ENCODE results near the gene ZBTB47. TPM values are rescaled to one million over a fixed set of nuclear protein-coding genes. Genes with fewer than 3 reads are reported as not detected.

The ZBTB47 gene
- total RNA-seq, 4 donors from 2014 or later = 10.0 to 44.1 (median 19.7) TPM

GRCh38 chr3:42666577-42666998 lies 13.1 kb downstream of the ZBTB47 start:
- TF ChIP-seq EP300 (IDR thresholded peaks at IDR 0.05; ENCODE audit: low read depth) = no peak
- no peak for TF ChIP-seq POLR2AphosphoS5 (IDR thresholded peaks at IDR 0.05)
- intact Hi-C loops (cut with DNase I; ENCODE audit: low total_unique reads) = no loop called here
- Histone ChIP-seq H3K27me3 (no peaks in the 10 kb centered on the region), H3K9me3 (no peaks in the 10 kb centered on the region), H3K4me3 (no peak overlapping the region), H3K27ac (peak overlapping the region in 1 of 4 donors; percentile 8), H3K4me1 (peaks cover 0 to 17% (median 3%) of the 10 kb centered on the region in 4 donors), H3K36me3 (no peaks in the 10 kb centered on the region)
- DNase-seq = no peak
- in situ Hi-C loops (cut with MboI; ENCODE audit: low pct_ligation_motif_present in 1 of 4, low pct_unique_long_range_greater_than_20kb in 1 of 4, low sequenced_read_pairs in 3 of 4) = no loop called here
- WGBS, 2 donors (ENCODE audit: low coverage in 1 of 2) = 66% methylated on average over 4 of the region's 4 CpGs; no CpG with 5 or more reads in 1 of the 2 donors

GRCh38 chr3:42667096-42667522 lies 13.6 kb downstream of the ZBTB47 start:
- 55 to 60% methylated on average over 1 to 7 of the region's 7 CpGs for WGBS, 2 donors (ENCODE audit: low coverage in 1 of 2)
- H3K4me1 ChIP-seq = peaks cover 0 to 17% (median 3%) of the 10 kb centered on the region in 4 donors
- H3K36me3 ChIP-seq = no peaks in the 10 kb centered on the region
- no peak overlapping the region for H3K4me3 ChIP-seq
- in situ Hi-C loops (cut with MboI; ENCODE audit: low pct_ligation_motif_present in 1 of 4, low pct_unique_long_range_greater_than_20kb in 1 of 4, low sequenced_read_pairs in 3 of 4) = no loop called here
- H3K9me3 ChIP-seq = no peaks in the 10 kb centered on the region
- intact Hi-C loops (cut with DNase I; ENCODE audit: low total_unique reads) = no loop called here
- TF ChIP-seq POLR2A (IDR thresholded peaks at IDR 0.05) (no peak), EP300 (IDR thresholded peaks at IDR 0.05; ENCODE audit: low read depth) (no peak), CTCF (IDR thresholded peaks at IDR 0.05) (no peak), POLR2AphosphoS5 (IDR thresholded peaks at IDR 0.05) (no peak)
- no peaks in the 10 kb centered on the region for H3K27me3 ChIP-seq
- DNase-seq = no peak
- no peak overlapping the region for H3K27ac ChIP-seq

GRCh38 chr3:42667523-42668412 lies 14.3 kb downstream of the ZBTB47 start:
- no peak for DNase-seq
- Histone ChIP-seq H3K9me3 (no peaks in the 10 kb centered on the region), H3K4me1 (peaks cover 0 to 17% (median 3%) of the 10 kb centered on the region in 4 donors), H3K27ac (no peak overlapping the region), H3K27me3 (no peaks in the 10 kb centered on the region), H3K36me3 (no peaks in the 10 kb centered on the region), H3K4me3 (no peak overlapping the region)
- in situ Hi-C loops (cut with MboI; ENCODE audit: low pct_ligation_motif_present in 1 of 4, low pct_unique_long_range_greater_than_20kb in 1 of 4, low sequenced_read_pairs in 3 of 4) = no loop called here
- 45 to 57% methylated on average over 2 to 7 of the region's 8 CpGs for WGBS, 2 donors (ENCODE audit: low coverage in 1 of 2)
- intact Hi-C loops (cut with DNase I; ENCODE audit: low total_unique reads) = no loop called here
- no peak for TF ChIP-seq EP300 (IDR thresholded peaks at IDR 0.05; ENCODE audit: low read depth)
- TF ChIP-seq POLR2A (IDR thresholded peaks at IDR 0.05) = no peak
- TF ChIP-seq POLR2AphosphoS5 (IDR thresholded peaks at IDR 0.05) = no peak
- no peak for TF ChIP-seq CTCF (IDR thresholded peaks at IDR 0.05)

GRCh38 chr3:42668413-42668760 lies 14.9 kb downstream of the ZBTB47 start:
- TF ChIP-seq EP300 (IDR thresholded peaks at IDR 0.05; ENCODE audit: low read depth) (no peak), POLR2A (IDR thresholded peaks at IDR 0.05) (no peak), CTCF (IDR thresholded peaks at IDR 0.05) (no peak), POLR2AphosphoS5 (IDR thresholded peaks at IDR 0.05) (no peak)
- Histone ChIP-seq H3K9me3 (no peaks in the 10 kb centered on the region), H3K27ac (no peak overlapping the region), H3K36me3 (no peaks in the 10 kb centered on the region), H3K4me3 (no peak overlapping the region), H3K27me3 (no peaks in the 10 kb centered on the region), H3K4me1 (peaks cover 0 to 17% (median 3%) of the 10 kb centered on the region in 4 donors)
- intact Hi-C loops (cut with DNase I; ENCODE audit: low total_unique reads) (no loop called here), in situ Hi-C loops (cut with MboI; ENCODE audit: low pct_ligation_motif_present in 1 of 4, low pct_unique_long_range_greater_than_20kb in 1 of 4, low sequenced_read_pairs in 3 of 4) (no loop called here)
- no peak for DNase-seq
- WGBS, 2 donors (ENCODE audit: low coverage in 1 of 2) = 70 to 83% methylated on average over 1 to 2 of the region's 2 CpGs
